NCI-H2029 (cell line): ENCODE data around the gene ZMYND10.

Source experiments
- DNase-seq: peaks from one replicate; lab custom pipeline; 2025; lab: John Stamatoyannopoulos, UW

The ZMYND10 gene

GRCh38 chr3:50370594-50370993 is 25.1 kb upstream of the ZMYND10 start:
- no peak for DNase-seq

- DNase-seq, result no peak
Measured at GRCh38 chr3:50369012-50369670, 23.6 kb upstream of the ZMYND10 start.

GRCh38 chr3:50365842-50366220 is 20.3 kb upstream of the ZMYND10 start:
- DNase-seq, result no peak

GRCh38 chr3:50365080-50365841 is 19.7 kb upstream of the ZMYND10 start:
- peak; percentile 65 for DNase-seq

- no peak for DNase-seq
Measured at GRCh38 chr3:50364573-50365079, 19.1 kb upstream of the ZMYND10 start.

GRCh38 chr3:50359760-50360110 is 14.2 kb upstream of the ZMYND10 start:
- DNase-seq, result no peak

GRCh38 chr3:50358911-50359759 is 13.6 kb upstream of the ZMYND10 start, which contains the start of gene TMEM115:
Gene TMEM115 (minus strand): TSS chr3:50359521. CDS start chr3:50359063, 458 bp downstream.
- peak; percentile 72 for DNase-seq

- DNase-seq, result no peak
Measured at GRCh38 chr3:50358355-50358910, 12.9 kb upstream of the ZMYND10 start.

- no peak for DNase-seq
Measured at GRCh38 chr3:50357481-50357880, 11.9 kb upstream of the ZMYND10 start.

- DNase-seq, result no peak
Measured at GRCh38 chr3:50356553-50356952, 11.0 kb upstream of the ZMYND10 start.

- no peak for DNase-seq
Measured at GRCh38 chr3:50355829-50356552, 10.5 kb upstream of the ZMYND10 start.

GRCh38 chr3:50354850-50355249 is 9.3 kb upstream of the ZMYND10 start:
- DNase-seq, result no peak

GRCh38 chr3:50354186-50354764 is 8.7 kb upstream of the ZMYND10 start:
- DNase-seq, result no peak

GRCh38 chr3:50353245-50354004 is 7.9 kb upstream of the ZMYND10 start:
- no peak for DNase-seq

GRCh38 chr3:50352781-50353180 is 7.2 kb upstream of the ZMYND10 start:
- DNase-seq, result no peak

GRCh38 chr3:50351323-50351697 is 5.8 kb upstream of the ZMYND10 start:
- DNase-seq, result no peak

- peak; percentile 71 for DNase-seq
Measured at GRCh38 chr3:50350527-50351322, 5.2 kb upstream of the ZMYND10 start, which contains the start of the genes CYB561D2 and NPRL2. Gene CYB561D2 (plus strand): TSS chr3:50350862. CDS start chr3:50351434, 572 bp downstream. Gene NPRL2 (minus strand): TSS chr3:50350775. CDS start chr3:50350652, 123 bp downstream.

- DNase-seq, result no peak
Measured at GRCh38 chr3:50350213-50350526, 4.6 kb upstream of the ZMYND10 start.

- peak; percentile 50 for DNase-seq
Measured at GRCh38 chr3:50347187-50347813, 1.8 kb upstream of the ZMYND10 start.
